CD1c-positive myeloid dendritic cell (primary cell): ENCODE results near the gene ANXA2.
"Not testable (repeated sequence)": the region's sequence is repeated elsewhere in the genome, so short reads cannot be mapped to it uniquely, and the experiment has no call there.

ENCODE experiments used
- DNase-seq: peaks from one replicate; pipeline ENCODE4 v3.0.0-alpha.2; 2016; ENCODE audit errors: extremely low spot score

ANXA2 gene

DNA sequence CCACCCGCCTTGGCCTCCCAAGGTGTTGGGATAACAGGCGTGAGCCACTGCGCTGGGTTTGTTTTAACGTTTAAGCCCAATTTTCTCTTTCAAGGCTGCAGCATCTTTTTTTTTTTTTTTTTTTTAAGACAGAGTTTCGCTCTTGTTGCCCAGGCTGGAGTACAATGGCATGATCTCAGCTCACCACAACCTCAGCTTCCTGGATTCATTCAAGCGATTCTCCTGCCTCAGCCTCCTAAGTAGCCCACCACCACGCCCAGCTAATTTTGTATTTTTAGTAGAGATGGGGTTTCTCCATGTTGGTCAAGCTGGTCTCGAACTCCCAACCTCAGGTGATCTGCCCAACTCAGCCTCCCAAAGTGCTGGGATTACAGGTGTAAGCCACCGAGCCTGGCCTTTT is 12.6 kb upstream of the ANXA2 start:
- DNase-seq: not testable (repeated sequence)

DNA sequence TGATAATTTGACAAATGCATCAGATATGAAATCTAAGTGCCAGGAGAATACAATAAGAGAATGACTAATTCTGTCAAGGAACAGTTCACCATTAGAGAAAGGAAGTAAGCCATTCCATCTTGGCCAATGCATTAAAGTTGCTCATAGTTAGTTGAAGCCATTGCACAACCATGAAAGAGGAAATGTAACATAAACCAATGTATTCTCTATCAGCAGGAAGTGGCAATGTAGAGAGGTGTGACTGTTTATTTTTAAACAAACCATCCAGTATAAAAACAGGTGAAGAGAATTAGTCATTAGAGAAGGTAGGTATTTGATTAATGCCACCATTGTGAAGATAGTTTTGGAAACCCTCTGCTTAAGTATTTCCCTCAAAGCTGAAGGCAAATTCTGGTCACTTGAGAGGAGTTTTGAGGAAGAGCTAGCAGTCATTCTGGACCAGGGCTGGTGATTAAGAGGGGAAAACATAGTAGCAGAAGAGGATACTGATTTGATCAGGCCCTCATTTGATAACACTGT is 10.7 kb upstream of the ANXA2 start:
- DNase-seq: peak; percentile 93

DNA sequence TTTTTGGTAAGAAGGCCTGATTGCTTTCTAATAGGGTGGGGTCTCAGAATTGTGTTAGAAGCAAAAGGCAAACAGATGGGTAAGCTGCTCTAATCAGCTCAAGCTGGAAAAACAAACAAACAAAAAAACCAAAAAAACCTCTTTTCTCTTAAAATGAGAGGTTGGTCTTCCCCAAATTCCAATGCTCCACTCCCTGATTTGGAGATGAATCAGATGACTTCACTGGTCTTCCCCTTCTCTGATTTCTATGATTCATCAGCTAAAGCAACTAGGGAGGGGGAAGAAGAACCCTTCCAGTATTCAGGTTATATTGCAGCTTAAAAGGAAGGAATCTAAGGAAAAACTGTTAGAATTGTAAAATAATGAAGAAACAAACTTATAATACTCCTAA is 9.6 kb upstream of the ANXA2 start:
- peak; percentile 80 for DNase-seq

DNA sequence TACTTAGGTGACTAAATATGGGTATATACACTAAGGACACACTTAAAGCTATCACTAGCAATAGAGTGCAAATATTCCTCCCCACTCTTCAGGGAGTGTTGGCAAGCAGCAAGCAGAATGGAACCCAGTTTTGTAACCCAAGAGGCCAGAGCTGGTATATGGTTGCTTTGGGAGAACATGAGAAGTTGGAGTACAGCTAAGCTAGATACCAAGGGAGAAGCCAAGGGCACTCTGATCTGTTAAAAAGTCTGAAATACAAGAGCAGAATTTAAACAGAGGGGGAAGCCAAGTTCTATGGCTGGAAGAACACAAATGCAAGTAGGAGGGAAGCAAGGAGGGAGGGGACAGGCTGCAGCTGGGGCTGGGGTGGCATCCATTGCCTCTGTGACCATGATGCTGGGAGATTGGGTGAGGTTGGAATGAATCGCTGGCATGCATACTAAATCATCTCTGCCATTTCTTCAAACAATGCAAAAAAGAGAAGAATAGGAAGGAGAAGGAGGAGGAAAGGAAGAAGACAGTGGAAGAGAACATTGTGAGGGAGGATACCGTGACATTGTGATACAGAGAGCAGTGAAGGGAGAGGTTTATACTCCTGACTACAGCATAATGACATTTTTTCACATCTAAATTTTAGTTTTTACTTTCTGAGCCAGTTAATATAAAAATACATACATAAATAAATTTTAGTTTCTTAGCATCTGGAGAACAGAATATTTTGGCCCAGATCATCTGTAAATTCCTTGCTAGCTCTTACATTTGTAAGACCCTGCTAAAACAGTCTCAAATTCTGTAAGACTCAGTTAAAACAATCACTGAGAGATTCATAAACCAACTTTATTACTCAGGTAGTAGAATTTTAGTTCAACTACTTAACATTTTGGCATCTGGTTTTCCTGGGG is 9.0 kb upstream of the ANXA2 start:
- DNase-seq: no peak

DNA sequence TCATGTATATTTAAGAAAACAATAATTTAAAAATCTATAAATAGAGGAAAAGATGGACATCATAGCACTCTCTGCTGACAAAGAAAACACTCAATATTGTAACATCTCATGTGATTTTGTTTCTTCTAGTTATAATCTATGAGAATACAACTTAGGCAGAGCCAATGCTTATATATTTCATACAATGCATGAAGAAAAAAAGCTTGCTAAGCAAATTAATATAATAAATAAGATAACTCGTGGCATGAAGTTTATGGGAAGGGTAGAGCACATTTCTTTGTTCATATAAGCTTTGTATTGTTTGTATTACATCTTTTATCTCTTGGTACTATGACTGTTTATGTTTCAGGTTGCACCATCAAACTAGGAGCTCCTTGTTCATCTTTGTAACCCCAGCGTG is 7.6 kb upstream of the ANXA2 start:
- no peak for DNase-seq

DNA sequence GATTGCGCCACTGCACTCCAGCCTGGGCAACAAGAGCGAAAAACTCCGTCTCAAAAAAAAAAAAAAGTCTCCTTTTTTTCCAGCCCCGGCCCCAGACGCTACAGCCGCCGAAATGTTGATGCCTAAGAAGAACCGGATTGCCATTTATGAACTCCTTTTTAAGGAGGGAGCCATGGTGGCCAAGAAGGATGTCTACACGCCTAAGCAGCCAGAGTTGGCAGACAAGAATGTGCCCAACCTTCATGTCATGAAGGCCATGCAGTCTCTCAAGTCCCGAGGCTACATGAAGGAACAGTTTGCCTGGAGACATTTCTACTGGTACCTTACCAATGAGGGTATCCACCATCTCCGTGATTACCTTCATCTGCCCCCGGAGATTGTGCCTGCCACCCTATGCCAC is 6.6 kb upstream of the ANXA2 start:
- not testable (repeated sequence) for DNase-seq

DNA sequence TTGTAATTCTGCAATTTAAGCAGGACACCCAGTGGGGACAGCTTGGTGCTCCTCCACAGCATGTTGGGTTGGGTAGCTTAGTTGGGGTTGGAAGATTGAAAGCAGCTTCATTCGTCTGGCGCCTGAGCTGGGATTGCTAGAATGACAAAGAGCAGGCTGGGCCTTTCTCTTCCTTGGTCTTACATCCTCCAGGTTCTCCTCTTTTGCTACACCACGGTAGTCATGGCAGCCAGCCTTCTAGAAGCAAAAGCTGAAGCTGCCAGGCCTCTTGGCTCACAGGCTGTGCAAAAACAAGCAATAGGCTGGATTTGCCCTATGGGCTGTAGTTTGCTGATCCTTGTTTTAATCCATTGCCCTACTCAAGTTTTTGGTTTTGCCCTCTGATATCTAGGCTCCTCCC is 3.2 kb upstream of the ANXA2 start:
- no peak for DNase-seq

DNA sequence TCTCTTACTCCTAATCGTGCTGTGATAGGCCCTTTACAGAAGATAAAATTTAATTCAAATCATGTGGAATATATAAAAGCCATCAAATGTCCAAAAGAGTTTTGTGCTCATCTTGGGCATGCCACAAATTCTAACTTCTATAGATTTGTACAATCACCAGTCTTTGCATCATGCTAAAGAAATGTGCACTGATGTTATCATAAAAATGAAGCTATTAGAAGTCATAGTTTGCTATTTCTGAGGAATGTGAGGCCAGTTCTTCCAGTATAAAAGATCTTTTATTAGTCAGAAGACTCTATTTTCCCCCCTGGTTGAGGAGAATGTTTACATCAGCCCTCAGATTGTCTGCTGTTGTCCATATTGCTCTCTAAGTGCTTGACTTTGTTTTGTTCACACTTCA is 2.1 kb upstream of the ANXA2 start:
- no peak for DNase-seq

DNA sequence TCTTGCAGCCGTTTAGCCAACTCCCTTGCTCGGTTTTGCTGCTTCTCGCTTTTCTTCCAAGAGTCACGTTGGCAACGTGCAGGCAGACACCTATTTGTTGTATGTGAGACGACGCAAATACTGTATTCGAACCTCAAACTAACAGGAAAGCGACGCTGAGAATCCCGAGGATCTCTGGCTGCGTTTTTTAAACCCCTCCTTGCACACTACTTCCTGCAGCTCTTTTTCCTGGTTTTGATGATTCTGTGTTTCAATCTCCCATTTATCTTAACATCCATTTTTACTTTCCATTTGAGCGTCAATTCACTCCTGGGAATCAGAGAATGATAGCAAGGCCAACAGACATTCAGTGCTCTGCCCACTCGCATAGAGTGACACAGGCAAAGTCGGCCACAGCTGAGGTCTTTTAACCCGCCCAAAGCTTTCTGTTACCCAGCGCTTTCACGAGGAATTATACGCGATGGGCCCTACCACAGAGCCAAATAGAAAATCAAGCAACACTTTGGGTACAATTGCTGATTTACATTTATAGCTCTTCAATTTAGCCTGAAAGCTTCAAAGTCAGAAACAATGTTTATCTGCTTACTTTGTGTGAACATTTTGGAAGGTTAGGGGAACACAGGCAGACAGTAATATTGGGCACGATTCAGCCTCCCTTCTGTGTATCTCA is 1.6 kb upstream of the ANXA2 start:
- no peak for DNase-seq

DNA sequence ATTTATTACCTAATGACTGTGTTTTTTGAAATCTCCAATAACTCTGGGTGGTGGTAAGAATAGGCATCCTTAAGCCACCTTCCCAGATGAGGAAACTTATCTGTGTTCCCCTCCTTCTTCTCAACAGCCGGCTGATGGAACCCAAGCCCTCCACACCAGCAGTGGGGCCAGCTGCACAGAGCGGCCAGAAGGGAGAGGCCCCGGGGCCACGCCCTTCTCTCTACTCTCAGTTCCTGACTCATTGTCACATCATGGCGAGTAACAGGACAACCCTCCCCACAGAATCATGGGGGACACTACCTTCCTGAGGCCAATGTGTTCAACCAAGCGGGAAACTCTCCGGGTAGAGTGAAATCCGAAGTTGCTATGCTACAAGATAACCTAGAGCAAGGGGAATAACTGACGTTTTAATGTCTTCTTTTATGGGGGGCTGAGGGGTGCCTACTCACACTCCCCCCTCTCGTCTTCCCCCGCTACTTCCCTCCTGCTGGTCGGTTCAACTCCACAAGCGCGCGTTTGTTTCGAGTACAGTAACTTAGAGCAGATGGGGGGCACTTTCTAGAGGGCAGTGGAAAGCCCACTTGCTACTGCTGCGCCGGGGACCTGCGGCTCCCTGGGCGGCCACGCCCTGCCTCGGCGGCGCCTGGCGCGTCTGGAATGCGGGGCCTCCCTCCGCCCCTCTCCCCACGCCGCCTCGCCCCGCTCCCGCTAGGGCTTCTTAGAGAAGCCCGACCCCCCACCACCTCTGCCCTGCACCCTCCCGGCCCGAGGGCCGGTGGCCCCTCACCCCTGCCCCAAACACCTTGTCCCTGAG is 621 bp downstream of the ANXA2 start:
- DNase-seq: peak; percentile 90

DNA sequence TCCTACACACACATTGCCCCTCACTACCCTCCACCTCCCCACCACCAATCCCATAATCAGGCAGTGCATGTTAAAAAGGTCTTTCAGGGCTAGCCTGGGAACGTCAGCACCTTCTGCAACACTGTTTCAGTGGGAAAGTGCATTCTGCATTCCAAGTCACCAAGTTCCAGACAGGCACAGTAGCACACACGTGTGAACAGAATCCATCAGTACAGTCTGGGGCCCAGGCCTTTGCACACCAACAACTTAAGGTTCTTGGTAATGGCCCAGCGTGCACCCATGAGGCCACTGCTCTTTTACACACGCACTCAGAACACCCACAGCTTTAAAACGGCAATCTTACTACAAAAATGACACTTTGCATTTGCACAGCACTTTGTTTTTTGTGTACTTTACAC is 1.2 kb downstream of the ANXA2 start:
- DNase-seq: no peak

DNA sequence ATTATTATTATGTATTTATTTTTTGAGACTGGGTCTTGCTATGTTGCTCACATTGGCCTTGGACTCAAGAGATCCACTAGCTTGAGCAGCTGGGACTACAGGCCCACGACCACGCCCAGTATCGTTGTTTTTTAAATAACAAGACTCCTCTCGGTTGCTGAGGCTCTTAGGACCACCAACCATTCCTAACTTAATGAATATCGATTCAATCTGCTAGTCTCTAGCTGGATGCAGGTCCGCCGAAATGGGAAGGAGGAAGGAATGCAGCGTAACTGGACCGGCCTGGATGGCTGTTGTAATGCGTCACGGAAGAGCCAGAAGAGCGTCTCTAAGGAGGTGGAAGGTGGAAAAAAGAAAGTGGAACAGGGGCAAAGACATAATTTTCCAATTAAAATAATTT is 1.7 kb downstream of the ANXA2 start:
- DNase-seq: peak; percentile 32

DNA sequence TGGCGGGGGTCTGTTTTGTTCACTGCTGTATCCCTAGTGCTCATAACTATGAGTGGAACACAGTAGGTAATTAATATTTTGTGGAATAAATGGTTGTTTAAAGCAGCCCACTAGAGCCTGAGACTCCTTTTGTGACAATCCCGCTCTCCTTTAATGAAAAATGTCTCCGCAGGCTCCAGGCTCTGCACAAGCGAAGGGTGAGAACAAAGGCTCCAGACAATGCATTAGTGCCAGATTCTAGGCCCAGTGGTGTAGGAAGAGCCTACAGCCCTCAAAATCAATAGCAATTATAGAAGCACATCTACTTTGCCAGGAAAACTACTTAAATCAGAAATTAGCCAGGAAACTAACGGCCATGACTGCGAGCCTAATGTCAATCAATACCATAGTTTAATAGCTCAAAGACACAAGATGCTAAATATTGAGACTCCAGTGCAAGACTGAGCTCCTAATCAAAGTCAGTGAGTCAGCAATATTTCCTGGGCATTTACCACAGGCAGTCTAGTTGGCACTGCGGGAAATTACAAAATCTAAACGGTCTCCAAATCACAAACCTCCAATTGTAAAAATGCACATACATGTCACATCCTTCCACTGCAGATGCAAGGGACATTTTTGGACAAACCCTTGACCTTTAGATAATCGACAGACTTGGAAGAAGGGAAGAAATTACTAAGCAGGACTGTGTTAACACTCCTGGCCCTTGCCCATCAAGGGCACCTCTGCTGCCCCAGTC is 2.3 kb downstream of the ANXA2 start:
- no peak for DNase-seq

DNA sequence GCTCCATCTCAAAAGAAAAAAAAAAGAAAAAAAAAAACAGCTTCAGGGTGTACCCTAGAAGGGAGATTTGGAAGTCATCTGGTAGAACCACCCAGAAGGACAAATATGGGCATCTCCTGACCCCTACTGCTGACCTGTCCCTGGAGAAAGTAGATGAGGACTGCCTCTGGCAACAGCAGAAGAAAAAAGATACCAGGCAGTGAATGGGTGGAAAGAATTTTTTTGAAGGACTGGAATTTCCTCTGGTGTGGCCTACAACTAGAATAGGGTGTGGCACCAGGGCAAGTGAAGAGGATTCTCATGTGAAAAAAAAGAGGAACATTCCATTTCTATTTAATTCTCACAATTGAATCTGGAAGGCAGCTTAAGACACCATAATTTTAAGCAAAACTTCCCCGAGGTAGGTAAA is 3.1 kb downstream of the ANXA2 start:
- peak; percentile 64 for DNase-seq

DNA sequence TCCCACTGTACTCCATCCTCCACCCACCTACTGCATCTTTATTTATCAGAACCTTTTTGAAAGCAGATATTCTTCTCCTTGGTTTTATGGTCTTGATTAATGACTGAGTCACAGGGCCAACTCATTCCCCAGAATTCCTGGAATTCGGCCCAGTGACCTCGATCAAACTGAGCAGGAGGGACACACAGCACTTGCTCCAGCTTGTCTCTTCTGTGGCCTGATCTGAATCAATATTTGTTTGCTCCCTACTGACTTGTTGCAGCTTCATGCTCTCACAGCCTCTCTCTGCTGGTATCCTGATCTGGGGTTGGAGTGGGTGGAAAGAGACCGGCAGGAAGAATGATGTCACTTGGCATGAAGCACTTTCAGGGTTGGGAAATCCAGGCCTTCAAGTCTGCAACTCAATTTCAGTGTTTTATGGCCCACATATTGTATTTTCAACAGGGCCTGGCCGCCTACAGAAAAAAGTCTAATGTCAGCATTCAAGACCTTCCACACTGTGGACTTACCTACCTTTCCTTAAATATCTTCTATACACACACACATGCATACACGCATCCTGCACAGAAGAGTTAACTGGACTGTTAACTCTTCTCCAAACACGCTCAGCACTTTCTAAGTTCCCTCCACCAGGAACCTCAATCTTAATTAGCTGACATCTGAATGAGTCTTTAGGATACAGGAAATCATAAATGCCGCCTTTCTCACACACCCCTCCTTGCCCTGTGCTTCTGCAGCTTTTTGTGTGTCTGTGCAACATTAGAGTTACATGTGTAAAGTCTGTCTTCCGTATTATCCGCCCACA is 4.6 kb downstream of the ANXA2 start:
- peak; percentile 91 for DNase-seq

DNA sequence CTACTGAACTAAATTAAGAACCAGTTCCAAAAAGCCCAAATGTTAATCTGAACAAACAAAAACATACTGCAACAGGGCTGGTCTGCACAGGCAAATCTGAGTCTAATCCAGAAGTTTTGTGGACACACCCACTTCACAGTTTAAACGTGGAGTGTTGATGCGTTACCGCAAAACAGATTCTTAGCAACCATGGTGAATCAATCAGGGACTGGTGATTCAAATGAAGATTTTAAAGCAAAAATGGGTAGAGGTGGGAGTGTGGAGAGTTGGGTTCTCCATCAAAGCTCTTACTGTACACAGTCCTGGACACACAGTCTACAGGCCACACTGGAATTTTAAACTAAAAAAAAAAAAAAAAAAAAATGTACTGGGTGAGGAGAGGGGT is 5.2 kb downstream of the ANXA2 start:
- peak; percentile 84 for DNase-seq

DNA sequence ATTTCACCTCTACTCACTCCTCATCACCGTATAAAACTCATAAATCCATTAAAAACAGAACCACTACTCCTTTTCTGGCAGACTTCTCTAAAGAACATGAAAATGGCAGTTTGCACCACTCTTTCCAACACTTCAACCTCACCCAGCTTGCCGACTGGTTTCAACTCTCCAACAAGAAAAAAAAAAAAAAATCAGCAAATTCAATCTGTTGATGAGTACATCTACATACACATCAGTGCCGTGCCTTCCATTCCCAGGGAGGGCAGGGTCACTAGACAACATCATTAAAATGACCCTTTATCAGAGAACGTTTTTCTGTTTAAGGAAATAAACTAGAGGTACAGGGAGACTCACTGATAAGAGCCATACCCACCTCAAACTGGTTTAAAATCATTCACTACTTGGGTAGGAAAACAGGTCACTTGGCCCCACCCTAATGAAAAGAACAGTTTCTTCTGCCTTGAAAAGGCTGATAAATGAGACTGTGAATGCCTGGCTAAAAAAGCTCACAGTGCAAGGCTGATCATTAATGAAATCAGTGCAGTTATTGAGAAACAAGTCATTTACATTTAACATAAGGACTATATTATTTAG is 6.0 kb downstream of the ANXA2 start:
- DNase-seq: no peak

DNA sequence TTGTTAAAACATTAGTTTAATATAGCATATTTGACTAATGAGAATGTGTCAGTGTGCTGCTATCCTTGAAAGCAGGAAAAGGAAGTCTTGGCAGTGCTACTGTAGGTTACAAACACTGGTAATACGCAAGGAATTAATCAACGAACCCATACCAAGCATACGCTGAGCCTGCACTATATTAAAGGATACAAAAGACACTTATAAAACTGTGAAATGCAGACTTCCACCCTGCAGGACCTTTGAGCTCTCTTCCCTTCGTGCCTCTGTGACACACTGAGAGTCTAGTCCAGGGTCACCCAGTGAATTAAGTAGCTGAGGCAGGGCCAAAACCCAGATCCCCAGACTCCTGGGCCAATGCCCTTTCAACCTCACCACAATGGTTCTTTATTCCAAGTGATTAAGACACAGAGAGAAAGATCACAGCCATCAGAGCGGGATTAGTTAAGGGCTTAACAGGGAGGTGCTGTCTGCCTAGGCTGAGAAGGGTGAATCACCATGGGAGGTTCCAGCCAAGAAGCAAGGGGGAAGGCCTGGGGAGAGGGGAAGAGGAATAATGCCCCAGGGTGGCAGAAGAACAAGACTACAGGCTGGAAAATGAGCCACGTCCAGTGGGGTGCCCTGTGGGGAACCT is 6.8 kb downstream of the ANXA2 start:
- peak; percentile 82 for DNase-seq

DNA sequence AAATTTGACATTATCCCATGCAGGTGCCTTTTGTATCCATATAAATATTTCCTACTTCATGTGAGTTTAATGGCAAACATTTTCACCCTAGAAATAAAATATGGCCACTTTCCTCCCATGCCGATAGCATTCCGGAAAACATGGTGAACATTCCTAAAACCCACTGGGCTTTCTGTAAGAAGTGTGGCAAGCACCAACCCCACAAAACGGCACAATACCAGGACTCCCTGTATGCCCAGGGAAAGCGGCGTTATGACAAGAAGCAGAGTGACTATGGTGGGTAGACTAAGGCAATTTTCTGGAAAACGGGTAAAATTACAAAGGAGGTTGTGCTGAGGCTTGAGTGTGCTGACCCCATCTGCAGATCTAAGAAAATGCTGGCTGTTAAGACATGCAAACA is 7.6 kb downstream of the ANXA2 start:
- no peak for DNase-seq
